ENCODE data around the gene ZNF354B. TPM values are rescaled to one million over a fixed set of nuclear protein-coding genes. Genes with fewer than 3 reads are reported as not detected.

ZNF354B gene
- total and polyA plus RNA-seq, 2 of the 13 experiments (the other 11 are each of a cell fraction or from before 2014, with no cell fraction given) = 7.8 to 10.3 TPM

- TF ChIP-seq SUZ12 (IDR thresholded peaks at IDR 0.05; ENCODE audit: low read depth, low read length) (peak; percentile 82), SATB2 (CRISPR knock-in tag; IDR thresholded peaks at IDR 0.05) (no peak), RERE (CRISPR knock-in tag; IDR thresholded peaks at IDR 0.05; ENCODE audit: low read depth) (no peak), KLF12 (CRISPR knock-in tag; IDR thresholded peaks at IDR 0.05; ENCODE audit: borderline replicate concordance) (peak; percentile 75), PRDM15 (CRISPR knock-in tag; IDR thresholded peaks at IDR 0.05) (no peak; the same call in 1 of the 2 replicates), KDM5A (IDR thresholded peaks at IDR 0.05; ENCODE audit: borderline replicate concordance, low read length) (no peak), EP300 (IDR thresholded peaks at IDR 0.05; ENCODE audit: low read depth in 2 of 2, low read length in 2 of 2) (no peak), EP300 (CRISPR knock-in tag; IDR thresholded peaks at IDR 0.05; ENCODE audit: borderline replicate concordance) (no peak), SMAD1 (CRISPR knock-in tag; IDR thresholded peaks at IDR 0.05; ENCODE audit: borderline replicate concordance, low read depth) (0 out of 2 replicates have a peak, but pooled peaks have one; percentile 58)
Measured at GRCh38 chr5:178859625-178860521, at the start of gene ZNF354B (continued).

All from HepG2 (cell line).